Loucy (cell line): ENCODE results near the gene PFKFB4.
"Not testable (repeated sequence)": the region's sequence is repeated elsewhere in the genome, so short reads cannot be mapped to it uniquely, and the experiment has no call there.

Source experiments
- H2AFZ ChIP-seq: fragments of 200-600 bp; sonication (generic); 2 replicates; pipeline ENCODE4 v1.6.0; 2016; ENCODE audit warnings: antibody characterized with exemption, mild to moderate bottlenecking, low read length, moderate library complexity
- H3F3A ChIP-seq: fragments of 200-600 bp; 2 replicates; pipeline ENCODE4 v1.6.0; 2016; ENCODE audit warnings: antibody characterized with exemption, low read depth, mild to moderate bottlenecking
- H3K27me3 ChIP-seq: fragments of 200-600 bp; sonication (generic); 2 replicates; pipeline ENCODE4 v1.6.1; 2014; ENCODE audit warnings: low read length, mild to moderate bottlenecking; ENCODE audit not compliant: insufficient read depth, poor library complexity, severe bottlenecking
- H3K36me3 ChIP-seq: fragments of 200-600 bp; sonication (generic); 2 replicates; pipeline ENCODE4 v1.6.1; 2016; ENCODE audit warnings: low read length; ENCODE audit not compliant: insufficient read depth
- H3K4me1 ChIP-seq: fragments of 200-600 bp; sonication (generic); 2 replicates; pipeline ENCODE4 v1.5.1; 2014; ENCODE audit warnings: low read length, mild to moderate bottlenecking; ENCODE audit not compliant: insufficient read depth, poor library complexity, severe bottlenecking
- H3K4me2 ChIP-seq: fragments of 200-600 bp; sonication (generic); 2 replicates; pipeline ENCODE4 v1.6.0; 2014; ENCODE audit warnings: antibody characterized with exemption, low read length, low read depth, mild to moderate bottlenecking; ENCODE audit not compliant: poor library complexity, severe bottlenecking
- H3K4me3 ChIP-seq: fragments of 200-600 bp; sonication (generic); 2 replicates; pipeline ENCODE4 v1.5.1; 2014; ENCODE audit warnings: low read length, mild to moderate bottlenecking, mixed read lengths; ENCODE audit not compliant: poor library complexity, severe bottlenecking
- H3K79me2 ChIP-seq: fragments of 200-600 bp; sonication (generic); 2 replicates; pipeline ENCODE4 v1.6.1; 2014; ENCODE audit warnings: low read length; ENCODE audit not compliant: insufficient read depth
- H3K9ac ChIP-seq: fragments of 200-600 bp; sonication (generic); 2 replicates; pipeline ENCODE4 v1.6.0; 2014; ENCODE audit warnings: mild to moderate bottlenecking, low read depth, low read length, moderate library complexity; ENCODE audit not compliant: poor library complexity, severe bottlenecking
- H3K9me2 ChIP-seq: fragments of 200-600 bp; sonication (generic); replicated peaks from 2 replicates; pipeline ENCODE4 v1.6.1; 2016; ENCODE audit warnings: low read depth, low read length, mixed read lengths
- H3K9me3 ChIP-seq: fragments of 200-600 bp; sonication (generic); 2 replicates; pipeline ENCODE4 v1.6.1; 2014; ENCODE audit warnings: mild to moderate bottlenecking, antibody characterized with exemption, low read length, low read depth; ENCODE audit not compliant: insufficient read depth
- H4K20me1 ChIP-seq: fragments of 200-600 bp; sonication (generic); 2 replicates; pipeline ENCODE4 v1.6.0; 2014; ENCODE audit warnings: antibody characterized with exemption, low read length, mild to moderate bottlenecking; ENCODE audit not compliant: insufficient read depth, poor library complexity, severe bottlenecking
- CTCF ChIP-seq: fragments of 200-600 bp; sonication (generic); conservative IDR thresholded peaks from 2 replicates; pipeline ENCODE4 v1.5.1; 2014; ENCODE audit warnings: mild to moderate bottlenecking, antibody characterized with exemption, low read length
- EZH2phosphoT487 ChIP-seq: fragments of 200-600 bp; IDR thresholded peaks from 2 replicates; pipeline ENCODE4 v1.6.1; 2018; ENCODE audit warnings: antibody characterized with exemption, mild to moderate bottlenecking, moderate library complexity, borderline replicate concordance

The PFKFB4 gene

GRCh38 chr3:48492461-48493202, 64.0 kb downstream of the PFKFB4 start:
- no peak overlapping the region for H3K4me2 ChIP-seq
- no peaks in the 10 kb centered on the region for H3K27me3 ChIP-seq
- no peaks in the 10 kb centered on the region for H3F3A ChIP-seq
- H2AFZ ChIP-seq, result no peak overlapping the region
- no peaks in the 10 kb centered on the region for H3K36me3 ChIP-seq
- H3K9me2 ChIP-seq, result no peaks in the 10 kb centered on the region
- no peaks in the 10 kb centered on the region for H3K4me1 ChIP-seq
- H4K20me1 ChIP-seq, result no peaks in the 10 kb centered on the region
- H3K9ac ChIP-seq, result no peak overlapping the region
- H3K9me3 ChIP-seq, result no peaks in the 10 kb centered on the region
- no peak for TF ChIP-seq EZH2phosphoT487
- no peak for TF ChIP-seq CTCF
- H3K79me2 ChIP-seq, result no peaks in the 10 kb centered on the region
- no peak overlapping the region for H3K4me3 ChIP-seq

GRCh38 chr3:48486952-48487351, 69.7 kb downstream of the PFKFB4 start:
- Histone ChIP-seq H4K20me1 (no peaks in the 10 kb centered on the region), H3K27me3 (no peaks in the 10 kb centered on the region), H3K36me3 (no peaks in the 10 kb centered on the region), H3F3A (no peaks in the 10 kb centered on the region), H3K4me1 (no peaks in the 10 kb centered on the region), H3K9ac (no peak overlapping the region), H3K79me2 (no peaks in the 10 kb centered on the region), H2AFZ (no peak overlapping the region), H3K4me2 (no peak overlapping the region), H3K4me3 (no peak overlapping the region), H3K9me3 (no peaks in the 10 kb centered on the region), H3K9me2 (no peaks in the 10 kb centered on the region)
- TF ChIP-seq EZH2phosphoT487 (no peak), CTCF (no peak)

- not testable (repeated sequence) for H3F3A ChIP-seq, H3K27me3 ChIP-seq, H4K20me1 ChIP-seq, H3K9me2 ChIP-seq, H3K9ac ChIP-seq, H3K36me3 ChIP-seq, H3K9me3 ChIP-seq, H3K79me2 ChIP-seq, H3K4me2 ChIP-seq, H3K4me3 ChIP-seq, H2AFZ ChIP-seq
- H3K4me1 ChIP-seq, result peaks cover 15% of the 10 kb centered on the region
Measured at GRCh38 chr3:48482822-48483221, 73.8 kb downstream of the PFKFB4 start.

GRCh38 chr3:48480891-48481290, 75.7 kb downstream of the PFKFB4 start:
- not testable (repeated sequence) for H3F3A ChIP-seq, H3K4me2 ChIP-seq, H3K36me3 ChIP-seq, H4K20me1 ChIP-seq, H3K9ac ChIP-seq, H3K9me2 ChIP-seq, H3K4me3 ChIP-seq, H3K9me3 ChIP-seq, H2AFZ ChIP-seq, H3K27me3 ChIP-seq, H3K79me2 ChIP-seq
- peaks cover 18% of the 10 kb centered on the region for H3K4me1 ChIP-seq
